Body of pancreas (tissue), 4 donors: ENCODE results near the gene ADH5. TPM values are rescaled to one million over a fixed set of nuclear protein-coding genes. Genes with fewer than 3 reads are reported as not detected.
"Not testable (repeated sequence)": the region's sequence is repeated elsewhere in the genome, so short reads cannot be mapped to it uniquely, and the experiment has no call there.

Experiments
- ATAC-seq: fragments of 150-250 bp; one replicate; pipeline ENCODE4 v1.9.1; 2016
- DNase-seq, 4 donors: peaks; one replicate each; pipeline ENCODE4 v3.0.0-alpha.2; 2019
- H3K27ac ChIP-seq, 4 donors: fragments of 200-600 bp; sonication (generic); 1 replicate in 3 of 4; 2 replicates in 1 of 4; pipeline versions ENCODE4 v1.5.1 to v1.6.1; 2016 to 2019; ENCODE audit warnings: mild to moderate bottlenecking in 1 of 4, mixed read lengths in 1 of 4, moderate library complexity in 1 of 4
- H3K27me3 ChIP-seq, 2 donors: fragments of 200-600 bp; sonication (generic); one replicate each; pipeline ENCODE4 v1.6.0; 2016; ENCODE audit warnings: mild to moderate bottlenecking in 1 of 2
- H3K36me3 ChIP-seq, 2 donors: fragments of 200-600 bp; sonication (generic); replicated peaks in 1 of 2; 2 replicates each; pipeline ENCODE4 v1.5.1; 2016; ENCODE audit warnings: low read depth in 2 of 2; ENCODE audit not compliant: insufficient read depth in 1 of 2
- H3K4me1 ChIP-seq: fragments of 200-600 bp; sonication (generic); one replicate; pipeline ENCODE4 v1.6.0; 2016
- H3K4me3 ChIP-seq, 2 donors: fragments of 200-600 bp; sonication (generic); 1 replicate in 1 of 2; 2 replicates in 1 of 2; pipeline ENCODE4 v1.5.1; 2016 to 2019
- H3K9me3 ChIP-seq, 3 donors: fragments of 200-600 bp; sonication (generic); 1 replicate in 2 of 3; 2 replicates in 1 of 3; pipeline ENCODE4 v1.5.1; 2016
- POLR2A ChIP-seq, 3 donors: fragments of 450-650 bp; IDR thresholded peaks; one replicate each; pipeline ENCODE4 v1.6.1; 2016; ENCODE audit warnings: antibody characterized with exemption in 3 of 3, mild to moderate bottlenecking in 2 of 3
- WGBS, 2 donors: methylation state at CpG; one replicate each; pipeline ENCODE4 v1.1.5; 2017; 5-methylcytosine and 5-hydroxymethylcytosine counted together
- intact Hi-C: fragments of 100-400 bp; cut with DNase I; formaldehyde crosslinking; loops from one replicate; pipeline ENCODE4 v1.15.1; 2023
- total RNA-seq, 2 donors: library from RNA; depleted of rRNA; stranded (reverse); fragments of >200 nt; gene quantifications; one replicate each; pipeline ENCODE4 v1.1.0, GENCODE V29; 2016
- TF ChIP-seq, protein P1 (sequence below), 7 experiments: fragments of 450-650 bp in 4 of 7; fragments of 200-600 bp in 3 of 7; sonication (generic) in 3 of 7; IDR thresholded peaks; one replicate each; pipeline ENCODE4 v1.5.1; 2016 to 2019; ENCODE audit warnings: antibody characterized with exemption in 7 of 7

ADH5 gene
- total RNA-seq, 2 donors from 2014 or later, result 30.0 to 63.3 TPM

- WGBS, 2 donors, result 97 to 100% methylated on average over 2 of the region's 2 CpGs
These were observed 14.0 kb upstream of the ADH5 start for GRCh38 chr4:99102634-99103033.

DNA sequence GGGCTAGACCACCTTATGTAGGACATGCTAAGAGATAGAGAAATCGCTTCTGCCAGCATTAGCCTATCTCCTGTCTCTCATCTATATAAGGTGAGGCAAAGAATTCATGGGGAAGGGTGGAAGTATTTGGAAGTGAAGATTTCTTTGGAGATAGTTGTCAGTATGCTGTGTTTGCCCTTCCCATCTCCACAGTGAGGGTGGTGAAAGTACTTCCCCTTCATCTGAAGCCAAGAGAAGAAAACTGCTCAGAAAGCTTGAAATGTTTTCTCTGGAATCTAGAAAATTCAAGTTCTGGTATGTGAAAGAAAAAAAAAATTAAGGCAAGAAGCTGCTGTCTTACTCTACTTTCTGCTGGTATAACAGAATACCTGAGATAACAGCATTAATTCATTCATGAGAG lies 12.3 kb upstream of the ADH5 start:
- WGBS, 2 donors, result 86 to 88% methylated on average over 1 of the region's 1 CpG
- Histone ChIP-seq H3K4me3 (no peak overlapping the region), H3K27me3 (no peaks in the 10 kb centered on the region), H3K4me1 (no peaks in the 10 kb centered on the region), H3K9me3 (no peaks in the 10 kb centered on the region), H3K27ac (no peak overlapping the region), H3K36me3 (no peaks in the 10 kb centered on the region)
- TF ChIP-seq, protein P1, sequence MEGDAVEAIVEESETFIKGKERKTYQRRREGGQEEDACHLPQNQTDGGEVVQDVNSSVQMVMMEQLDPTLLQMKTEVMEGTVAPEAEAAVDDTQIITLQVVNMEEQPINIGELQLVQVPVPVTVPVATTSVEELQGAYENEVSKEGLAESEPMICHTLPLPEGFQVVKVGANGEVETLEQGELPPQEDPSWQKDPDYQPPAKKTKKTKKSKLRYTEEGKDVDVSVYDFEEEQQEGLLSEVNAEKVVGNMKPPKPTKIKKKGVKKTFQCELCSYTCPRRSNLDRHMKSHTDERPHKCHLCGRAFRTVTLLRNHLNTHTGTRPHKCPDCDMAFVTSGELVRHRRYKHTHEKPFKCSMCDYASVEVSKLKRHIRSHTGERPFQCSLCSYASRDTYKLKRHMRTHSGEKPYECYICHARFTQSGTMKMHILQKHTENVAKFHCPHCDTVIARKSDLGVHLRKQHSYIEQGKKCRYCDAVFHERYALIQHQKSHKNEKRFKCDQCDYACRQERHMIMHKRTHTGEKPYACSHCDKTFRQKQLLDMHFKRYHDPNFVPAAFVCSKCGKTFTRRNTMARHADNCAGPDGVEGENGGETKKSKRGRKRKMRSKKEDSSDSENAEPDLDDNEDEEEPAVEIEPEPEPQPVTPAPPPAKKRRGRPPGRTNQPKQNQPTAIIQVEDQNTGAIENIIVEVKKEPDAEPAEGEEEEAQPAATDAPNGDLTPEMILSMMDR (IDR thresholded peaks at IDR 0.05), result no peak
- no peak for TF ChIP-seq POLR2A (IDR thresholded peaks at IDR 0.05)
- intact Hi-C loops, result no loop called here
- no peak for ATAC-seq
- DNase-seq, result no peak

More at GRCh38 chr4:99102634-99103033, 14.0 kb upstream of the ADH5 start:
- Histone ChIP-seq H3K27ac (no peak overlapping the region), H3K9me3 (no peaks in the 10 kb centered on the region), H3K36me3 (no peaks in the 10 kb centered on the region), H3K4me1 (peaks cover 4% of the 10 kb centered on the region), H3K4me3 (no peak overlapping the region), H3K27me3 (no peaks in the 10 kb centered on the region)
- intact Hi-C loops, result no loop called here
- ATAC-seq, result no peak
- TF ChIP-seq, protein P1 (IDR thresholded peaks at IDR 0.05), result no peak
- no peak for TF ChIP-seq POLR2A (IDR thresholded peaks at IDR 0.05)
- no peak for DNase-seq

DNA sequence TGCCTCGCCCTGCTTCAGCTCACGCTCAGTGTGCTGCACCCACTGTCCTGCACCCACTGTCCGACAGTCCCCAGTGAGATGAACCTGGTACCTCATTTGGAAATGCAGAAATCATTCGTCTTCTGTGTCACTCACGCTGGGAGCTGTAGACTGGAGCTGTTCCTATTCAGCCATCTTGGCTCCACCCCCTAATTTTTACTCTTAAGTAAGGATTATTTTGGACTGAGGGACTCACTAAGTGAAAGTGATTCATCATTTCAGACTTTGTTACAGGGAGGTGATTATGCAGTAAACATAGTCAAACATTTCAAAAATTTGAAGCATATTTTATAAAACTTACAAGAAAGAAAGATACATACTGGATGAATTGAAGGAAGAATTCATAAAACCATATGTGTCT lies 11.2 kb upstream of the ADH5 start:
- H3K4me1 ChIP-seq, H3K27ac ChIP-seq, H3K9me3 ChIP-seq, intact Hi-C loops, H3K4me3 ChIP-seq, ATAC-seq, H3K27me3 ChIP-seq, H3K36me3 ChIP-seq, DNase-seq: not testable (repeated sequence)
- 74 to 79% methylated on average over 5 of the region's 5 CpGs for WGBS, 2 donors

- no peak for ATAC-seq
- intact Hi-C loops, result no loop called here
- WGBS, 2 donors, result 94 to 98% methylated on average over 7 to 11 of the region's 12 CpGs
- no peak for DNase-seq
- H3K27ac ChIP-seq, result no peak overlapping the region
- no peak for TF ChIP-seq POLR2A (IDR thresholded peaks at IDR 0.05)
- TF ChIP-seq, protein P1 (IDR thresholded peaks at IDR 0.05), result no peak
- no peaks in the 10 kb centered on the region for H3K27me3 ChIP-seq
- no peak overlapping the region for H3K4me3 ChIP-seq
- no peaks in the 10 kb centered on the region for H3K36me3 ChIP-seq
- H3K9me3 ChIP-seq, result no peaks in the 10 kb centered on the region
- no peaks in the 10 kb centered on the region for H3K4me1 ChIP-seq
These were observed 10.7 kb upstream of the ADH5 start for GRCh38 chr4:99099311-99099710.

GRCh38 chr4:99091841-99092240 lies 3.3 kb upstream of the ADH5 start:
- ATAC-seq, H3K27me3 ChIP-seq: not testable (repeated sequence)

GRCh38 chr4:99091216-99091575 lies 2.6 kb upstream of the ADH5 start:
- 51 to 70% methylated on average over 2 of the region's 2 CpGs for WGBS, 2 donors
- H3K27me3 ChIP-seq, result no peaks in the 10 kb centered on the region
- H3K4me3 ChIP-seq, result no peak overlapping the region
- DNase-seq, result no peak
- peaks cover 20% of the 10 kb centered on the region for H3K4me1 ChIP-seq
- H3K36me3 ChIP-seq, result no peaks in the 10 kb centered on the region
- H3K9me3 ChIP-seq, result no peaks in the 10 kb centered on the region
- intact Hi-C loops, result no loop called here
- H3K27ac ChIP-seq, result no peak overlapping the region
- no peak for TF ChIP-seq POLR2A (IDR thresholded peaks at IDR 0.05)
- TF ChIP-seq, protein P1 (IDR thresholded peaks at IDR 0.05), result no peak
- ATAC-seq, result no peak

More at GRCh38 chr4:99091841-99092240, 3.3 kb upstream of the ADH5 start:
- WGBS, 2 donors, result 75 to 90% methylated on average over 2 of the region's 2 CpGs
- intact Hi-C loops, H3K4me3 ChIP-seq, H3K27ac ChIP-seq, H3K9me3 ChIP-seq, H3K36me3 ChIP-seq, DNase-seq: not testable (repeated sequence)
- peaks cover 14% of the 10 kb centered on the region for H3K4me1 ChIP-seq
